Measurements from ENCODE around the gene CACNB1. TPM values are rescaled to one million over a fixed set of nuclear protein-coding genes. Genes with fewer than 3 reads are reported as not detected.

Gene CACNB1
- total and polyA plus RNA-seq, 2 of the 4 experiments (the other 2 are of a cell fraction), result 2.5 to 8.6 TPM

- POLR2A ChIA-PET (ENCODE audit: unreplicated experiment), result no interaction called here
- H2BK120ac ChIP-seq (ENCODE audit: low read depth, low read length), result peak overlapping the region; percentile 18; the same call in 1 of the 2 replicates
- BruUV-seq (replicated peaks), result no TSS peak
These were observed 707 bp upstream of the CACNB1 start for GRCh38 chr17:39198186-39198566.

More at GRCh38 chr17:39198186-39198566, 707 bp upstream of the CACNB1 start:
- Histone ChIP-seq H2AK5ac (ENCODE audit: low read depth, low read length) (peak overlapping the region; percentile 76), H3K18ac (ENCODE audit: low read depth, low read length) (no peak overlapping the region), H3K23ac (ENCODE audit: low read depth, low read length) (no peak overlapping the region), H3K9ac (ENCODE audit: low read depth, low read length) (0 out of 2 replicates have a peak overlapping the region, but pooled peaks have one; percentile 37), H4K91ac (ENCODE audit: insufficient read depth, low read depth, low read length) (peak overlapping the region; percentile 66; the same call in 1 of the 2 replicates), H2BK20ac (ENCODE audit: low read depth, low read length) (no peak overlapping the region), H3K36me3 (ENCODE audit: control insufficient read depth, insufficient read depth, low read length) (peaks cover 28% of the 10 kb centered on the region), H3K56ac (ENCODE audit: extremely low read depth, insufficient read depth, low read length) (no peak overlapping the region; the same call in 1 of the 2 replicates), H3K9me1 (ENCODE audit: insufficient read depth, low read length) (peaks cover 23% of the 10 kb centered on the region), H3K4ac (ENCODE audit: low read depth, low read length) (peak overlapping the region; percentile 63), H3K4me3 (ENCODE audit: insufficient read depth, low read depth, low read length) (peak overlapping the region; percentile 88; the same call in 1 of the 2 replicates), H3K14ac (replicated peaks; ENCODE audit: low read depth, low read length) (no peak overlapping the region; the same call in 1 of the 2 replicates), H2BK15ac (ENCODE audit: low read depth, low read length) (no peak overlapping the region), H4K8ac (ENCODE audit: low read depth in 2 of 2, low read length in 2 of 2) (peak overlapping the region; percentile 65 to 66; a peak in 3 of 4 replicates), H3K27me3 (ENCODE audit: control insufficient read depth, insufficient read depth, low read length) (no peaks in the 10 kb centered on the region), H4K5ac (ENCODE audit: low read depth, low read length) (peak overlapping the region; percentile 77), H4K20me1 (ENCODE audit: insufficient read depth, low read length) (peaks cover 36% of the 10 kb centered on the region), H2AFZ (replicated peaks; ENCODE audit: low read length, poor library complexity) (peak overlapping the region; percentile 92), H3K4me1 (ENCODE audit: control insufficient read depth, insufficient read depth, low read length) (peaks cover 23% of the 10 kb centered on the region), H3K4me2 (ENCODE audit: low read depth, low read length) (peak overlapping the region; percentile 78), H3K9me3 (ENCODE audit: control insufficient read depth, insufficient read depth, low read length) (no peaks in the 10 kb centered on the region), H2BK5ac (ENCODE audit: low read depth, low read length, poor library complexity, severe bottlenecking) (peak overlapping the region; percentile 53), H3K27ac (ENCODE audit: insufficient read depth, low read length) (peak overlapping the region; percentile 69), H3K79me1 (ENCODE audit: low read depth in 1 of 2, low read length in 2 of 2) (peaks cover 48 to 79% of the 10 kb centered on the region in 2 experiments), H2AK9ac (replicated peaks; ENCODE audit: low read depth, low read length, poor library complexity) (peak overlapping the region; percentile 89)
- in situ Hi-C loops (cut with MboI; ENCODE audit: low sequenced_read_pairs) (no loop called here), intact Hi-C loops (cut with micrococcal nuclease) (no loop called here), dilution Hi-C loops (cut with HindIII; ENCODE audit: low sequenced_read_pairs, unreplicated experiment) (no loop called here)
- ATAC-seq (ENCODE audit: low read depth) (no peak), DNase-seq (no peak)
- WGBS, 2 experiments (ENCODE audit: extremely low coverage in 2 of 2, insufficient read length in 1 of 2), result no CpG with 5 or more reads among the region's 4 CpGs
- CTCF ChIA-PET, result no interaction called here
- TF ChIP-seq RAD21 (IDR thresholded peaks at IDR 0.05; ENCODE audit: low read length) (no peak), RCOR1 (IDR thresholded peaks at IDR 0.05; ENCODE audit: insufficient replicate concordance, low read length) (no peak), CEBPB (IDR thresholded peaks at IDR 0.05; ENCODE audit: low read depth, low read length) (peak; percentile 82), MAFK (IDR thresholded peaks at IDR 0.05; ENCODE audit: low read depth, low read length) (no peak), SMC3 (IDR thresholded peaks at IDR 0.05; ENCODE audit: low read depth, low read length) (no peak)

Data from IMR-90 (cell line).